ENCODE data around the gene SULF2. TPM values are rescaled to one million over a fixed set of nuclear protein-coding genes. Genes with fewer than 3 reads are reported as not detected.
A peak's percentile ranks its signal among the peaks of the same experiment; 100 is the strongest.

Gene SULF2
- total and polyA plus RNA-seq, 2 of the 4 experiments (the other 2 are of a cell fraction) = 0.54 to 0.77 TPM

DNA sequence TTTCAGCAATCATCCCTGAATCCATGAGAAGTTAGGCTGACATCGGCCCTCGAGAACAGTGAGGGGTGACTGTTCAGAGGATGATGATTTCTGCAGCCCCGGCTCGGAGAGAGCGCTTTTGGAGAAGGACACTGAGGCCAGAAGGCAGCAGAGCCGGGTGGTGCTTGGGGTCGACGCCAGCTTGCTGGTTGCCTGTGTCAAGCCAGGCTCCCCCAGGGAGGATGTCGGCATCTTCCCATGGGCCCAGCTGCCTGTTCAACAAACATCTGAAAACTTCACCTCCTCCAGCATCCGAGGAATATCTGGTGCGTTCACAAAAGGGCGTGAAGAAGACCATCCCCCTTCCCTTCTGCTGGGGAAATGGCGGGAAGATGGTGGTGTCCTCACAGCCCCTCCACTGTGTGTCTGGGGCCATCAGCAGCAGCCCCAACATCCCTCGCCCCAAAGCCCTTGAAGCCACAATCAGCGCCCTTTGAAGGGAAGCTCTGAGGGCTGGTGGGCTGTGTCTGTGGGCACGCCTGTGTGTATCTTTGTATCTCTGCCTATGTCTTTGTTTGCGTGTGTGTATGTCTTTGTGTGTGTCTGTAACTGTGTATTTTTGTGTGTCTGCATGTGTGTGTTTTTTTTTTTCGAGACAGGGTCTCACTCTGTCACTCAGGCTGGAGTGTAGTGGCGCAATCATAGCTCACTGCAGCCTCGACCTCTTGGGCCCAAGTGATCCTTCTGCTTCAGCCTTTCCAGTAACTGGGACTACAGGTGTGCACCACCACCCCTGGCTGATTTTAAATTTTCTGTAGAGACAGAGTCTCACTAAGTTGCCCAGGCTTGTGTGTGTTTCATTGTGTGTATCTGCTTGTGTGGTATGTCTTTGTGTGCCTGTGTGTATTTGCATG, 97.9 kb downstream of the SULF2 start (continued):
- TF ChIP-seq CEBPB (IDR thresholded peaks at IDR 0.05; ENCODE audit: low read depth, low read length) = no peak

DNA sequence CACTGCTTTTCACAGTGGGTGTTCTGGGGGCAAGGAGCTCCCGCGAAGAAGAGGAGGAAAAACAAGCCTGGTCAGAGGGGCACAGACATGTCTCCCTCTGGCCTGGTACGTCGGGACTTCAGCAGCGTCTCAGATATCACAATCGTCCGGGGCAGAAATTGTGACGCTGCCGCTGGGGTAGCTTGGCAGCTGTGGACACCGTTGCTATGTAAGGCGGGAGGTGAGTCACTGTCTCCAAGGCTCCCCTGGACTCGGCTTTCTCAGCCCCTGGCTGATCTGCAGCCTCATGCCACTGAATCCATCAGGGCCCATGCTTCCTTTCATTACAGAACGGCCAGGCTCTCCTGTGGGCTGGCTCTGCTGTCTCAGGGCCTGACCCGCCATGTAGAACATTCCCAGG, 98.7 kb downstream of the SULF2 start:
- no peak overlapping the region for H3K4ac ChIP-seq (ENCODE audit: low read depth, low read length)
- H3K4me1 ChIP-seq (ENCODE audit: control insufficient read depth, insufficient read depth, low read length) = peaks cover 3% of the 10 kb centered on the region; the same call in 1 of the 2 replicates
- no peak overlapping the region for H3K14ac ChIP-seq (replicated peaks; ENCODE audit: low read depth, low read length)
- no peaks in the 10 kb centered on the region for H4K20me1 ChIP-seq (ENCODE audit: insufficient read depth, low read length)
- no peak overlapping the region for H2BK5ac ChIP-seq (ENCODE audit: low read depth, low read length, poor library complexity, severe bottlenecking)
- no peak overlapping the region for H3K18ac ChIP-seq (ENCODE audit: low read depth, low read length)
- ChIA-PET CTCF (no interaction called here), POLR2A (ENCODE audit: unreplicated experiment) (no interaction called here)
- in situ Hi-C loops (cut with MboI; ENCODE audit: low sequenced_read_pairs) = loop anchor here (10.0 kb wide), 1 partner anchor 608 kb away; no protein-coding TSS in a partner anchor
- H2AFZ ChIP-seq (replicated peaks; ENCODE audit: low read length, poor library complexity) = peak overlapping the region; percentile 65
- peak overlapping the region; percentile 77 for H2AK9ac ChIP-seq (replicated peaks; ENCODE audit: low read depth, low read length, poor library complexity)
- H3K4me3 ChIP-seq (ENCODE audit: insufficient read depth, low read depth, low read length) = no peak overlapping the region
- no peaks in the 10 kb centered on the region for H3K9me1 ChIP-seq (ENCODE audit: insufficient read depth, low read length)
- no peak overlapping the region for H4K5ac ChIP-seq (ENCODE audit: low read depth, low read length)
- dilution Hi-C loops (cut with HindIII; ENCODE audit: low sequenced_read_pairs, unreplicated experiment) = no loop called here
- peaks cover 4% of the 10 kb centered on the region; the same call in 1 of the 2 replicates for H3K27me3 ChIP-seq (ENCODE audit: control insufficient read depth, insufficient read depth, low read length)
- intact Hi-C loops (cut with micrococcal nuclease) = no loop called here
- no peak overlapping the region for H4K91ac ChIP-seq (ENCODE audit: insufficient read depth, low read depth, low read length)
- H2BK20ac ChIP-seq (ENCODE audit: low read depth, low read length) = no peak overlapping the region
- no peak overlapping the region for H2BK120ac ChIP-seq (ENCODE audit: low read depth, low read length)
- 40% methylated on average over 3 of the region's 14 CpGs; no CpG with 5 or more reads in 1 of the 2 experiments for WGBS, 2 experiments (ENCODE audit: extremely low coverage in 2 of 2, insufficient read length in 1 of 2)
- ATAC-seq (ENCODE audit: low read depth) (peak; percentile 64), DNase-seq (peak; percentile 80)
- H3K56ac ChIP-seq (ENCODE audit: extremely low read depth, insufficient read depth, low read length) = no peak overlapping the region
- H3K4me2 ChIP-seq (ENCODE audit: low read depth, low read length) = no peak overlapping the region
- TF ChIP-seq POLR2A (IDR thresholded peaks at IDR 0.05; ENCODE audit: low read depth, low read length) (no peak), FOS (IDR thresholded peaks at IDR 0.05; ENCODE audit: low read depth, low read length) (peak; percentile 65)
- no peak overlapping the region for H4K8ac ChIP-seq (ENCODE audit: low read depth in 2 of 2, low read length in 2 of 2)
- H3K23ac ChIP-seq (ENCODE audit: low read depth, low read length) = no peak overlapping the region
- no TSS peak for BruUV-seq (replicated peaks)
- H2BK15ac ChIP-seq (ENCODE audit: low read depth, low read length) = no peak overlapping the region
- peaks cover 14% of the 10 kb centered on the region for H3K9me3 ChIP-seq (ENCODE audit: control insufficient read depth, insufficient read depth, low read length)
- no peak overlapping the region for H3K9ac ChIP-seq (ENCODE audit: low read depth, low read length)
- no peak overlapping the region for H3K27ac ChIP-seq (ENCODE audit: insufficient read depth, low read length)
- H3K36me3 ChIP-seq (ENCODE audit: control insufficient read depth, insufficient read depth, low read length) = no peaks in the 10 kb centered on the region; the same call in 1 of the 2 replicates
- H3K79me1 ChIP-seq (ENCODE audit: low read depth in 1 of 2, low read length in 2 of 2) = no peaks in the 10 kb centered on the region
- H2AK5ac ChIP-seq (ENCODE audit: low read depth, low read length) = no peak overlapping the region

All from IMR-90 (cell line).